ENCODE results near the gene ZNF827.

GRCh38 chr4:145775406-145775805 lies 163.2 kb downstream of the ZNF827 start:
- TF ChIP-seq POLR2A (IDR thresholded peaks at IDR 0.05) (no peak), CTCF (IDR thresholded peaks at IDR 0.05) (no peak)
